Loucy (cell line): Measurements from ENCODE around the gene UBE2G2.

Experiments
- H2AFZ ChIP-seq: fragments of 200-600 bp; sonication (generic); 2 replicates; pipeline ENCODE4 v1.6.0; 2016; ENCODE audit warnings: antibody characterized with exemption, mild to moderate bottlenecking, low read length, moderate library complexity
- H3F3A ChIP-seq: fragments of 200-600 bp; 2 replicates; pipeline ENCODE4 v1.6.0; 2016; ENCODE audit warnings: antibody characterized with exemption, low read depth, mild to moderate bottlenecking
- H3K27me3 ChIP-seq: fragments of 200-600 bp; sonication (generic); 2 replicates; pipeline ENCODE4 v1.6.1; 2014; ENCODE audit warnings: low read length, mild to moderate bottlenecking; ENCODE audit not compliant: insufficient read depth, poor library complexity, severe bottlenecking
- H3K36me3 ChIP-seq: fragments of 200-600 bp; sonication (generic); 2 replicates; pipeline ENCODE4 v1.6.1; 2016; ENCODE audit warnings: low read length; ENCODE audit not compliant: insufficient read depth
- H3K4me1 ChIP-seq: fragments of 200-600 bp; sonication (generic); 2 replicates; pipeline ENCODE4 v1.5.1; 2014; ENCODE audit warnings: low read length, mild to moderate bottlenecking; ENCODE audit not compliant: insufficient read depth, poor library complexity, severe bottlenecking
- H3K4me2 ChIP-seq: fragments of 200-600 bp; sonication (generic); 2 replicates; pipeline ENCODE4 v1.6.0; 2014; ENCODE audit warnings: antibody characterized with exemption, low read length, low read depth, mild to moderate bottlenecking; ENCODE audit not compliant: poor library complexity, severe bottlenecking
- H3K4me3 ChIP-seq: fragments of 200-600 bp; sonication (generic); 2 replicates; pipeline ENCODE4 v1.5.1; 2014; ENCODE audit warnings: low read length, mild to moderate bottlenecking, mixed read lengths; ENCODE audit not compliant: poor library complexity, severe bottlenecking
- H3K79me2 ChIP-seq: fragments of 200-600 bp; sonication (generic); 2 replicates; pipeline ENCODE4 v1.6.1; 2014; ENCODE audit warnings: low read length; ENCODE audit not compliant: insufficient read depth
- H3K9ac ChIP-seq: fragments of 200-600 bp; sonication (generic); 2 replicates; pipeline ENCODE4 v1.6.0; 2014; ENCODE audit warnings: mild to moderate bottlenecking, low read depth, low read length, moderate library complexity; ENCODE audit not compliant: poor library complexity, severe bottlenecking
- H3K9me2 ChIP-seq: fragments of 200-600 bp; sonication (generic); replicated peaks from 2 replicates; pipeline ENCODE4 v1.6.1; 2016; ENCODE audit warnings: low read depth, low read length, mixed read lengths
- H3K9me3 ChIP-seq: fragments of 200-600 bp; sonication (generic); 2 replicates; pipeline ENCODE4 v1.6.1; 2014; ENCODE audit warnings: mild to moderate bottlenecking, antibody characterized with exemption, low read length, low read depth; ENCODE audit not compliant: insufficient read depth
- H4K20me1 ChIP-seq: fragments of 200-600 bp; sonication (generic); 2 replicates; pipeline ENCODE4 v1.6.0; 2014; ENCODE audit warnings: antibody characterized with exemption, low read length, mild to moderate bottlenecking; ENCODE audit not compliant: insufficient read depth, poor library complexity, severe bottlenecking
- EZH2phosphoT487 ChIP-seq: fragments of 200-600 bp; IDR thresholded peaks from 2 replicates; pipeline ENCODE4 v1.6.1; 2018; ENCODE audit warnings: antibody characterized with exemption, mild to moderate bottlenecking, moderate library complexity, borderline replicate concordance
- TF ChIP-seq, protein P1 (sequence below): fragments of 200-600 bp; sonication (generic); conservative IDR thresholded peaks from 2 replicates; pipeline ENCODE4 v1.5.1; 2014; ENCODE audit warnings: mild to moderate bottlenecking, antibody characterized with exemption, low read length

UBE2G2 gene, protein sequence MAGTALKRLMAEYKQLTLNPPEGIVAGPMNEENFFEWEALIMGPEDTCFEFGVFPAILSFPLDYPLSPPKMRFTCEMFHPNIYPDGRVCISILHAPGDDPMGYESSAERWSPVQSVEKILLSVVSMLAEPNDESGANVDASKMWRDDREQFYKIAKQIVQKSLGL

DNA sequence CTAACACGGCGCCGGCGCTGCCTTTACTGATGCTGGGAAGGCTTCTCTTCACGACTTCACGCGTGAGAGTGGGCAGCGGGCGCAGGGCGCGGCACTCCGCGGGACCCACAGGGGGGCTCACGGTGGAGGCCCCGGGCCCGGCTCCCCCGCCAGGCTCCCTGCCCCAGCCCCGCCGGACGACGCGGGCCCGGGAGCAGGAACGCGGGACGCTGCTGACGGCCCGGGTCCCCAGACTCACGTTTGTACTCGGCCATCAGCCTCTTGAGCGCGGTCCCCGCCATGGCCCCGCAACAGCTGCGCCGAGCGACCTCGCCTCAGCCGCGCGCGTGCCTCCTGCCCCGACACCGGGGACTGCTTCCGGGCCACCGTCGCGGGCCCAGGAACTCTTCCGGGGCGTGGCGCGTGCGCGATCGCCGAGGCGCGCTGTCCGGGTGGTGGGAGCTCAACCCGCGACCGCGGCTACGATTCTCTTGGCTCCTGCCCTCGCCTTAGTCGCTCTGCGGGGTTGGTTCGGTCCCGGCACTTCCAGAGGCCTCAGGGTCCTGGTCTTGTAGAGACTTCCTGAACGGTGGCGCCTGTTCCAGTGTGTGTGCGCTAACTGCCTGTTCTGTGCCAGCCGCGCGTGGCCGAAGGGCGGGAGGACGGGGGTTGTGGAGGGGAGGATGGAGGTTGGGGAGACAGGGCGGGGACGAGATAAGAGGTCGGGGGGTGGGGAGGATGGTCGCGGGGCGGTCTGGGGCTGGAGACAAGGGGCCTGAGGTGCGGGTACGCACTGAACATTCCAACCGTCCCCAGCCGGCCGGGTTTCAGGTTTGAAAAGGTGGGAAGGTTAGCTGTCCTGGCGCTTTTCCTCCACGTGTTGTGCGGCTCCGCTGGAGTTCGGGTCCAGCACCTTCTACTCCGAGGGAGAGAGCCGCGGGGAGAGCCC is at the start of gene UBE2G2:
Gene UBE2G2 (minus strand): TSS at position 353 of the 928 bp plus-strand sequence. CDS start 72 bp downstream, at position 281.
- H3K36me3 ChIP-seq = peaks cover 26% of the 10 kb centered on the region; the same call in 1 of the 2 replicates
- H3K27me3 ChIP-seq = no peaks in the 10 kb centered on the region
- H3K9me3 ChIP-seq = no peaks in the 10 kb centered on the region
- peaks cover 4% of the 10 kb centered on the region; the same call in 1 of the 2 replicates for H3F3A ChIP-seq
- peak within 1 kb of the TSS; percentile 94 for H2AFZ ChIP-seq
- peak within 1 kb of the TSS; percentile 89 for H3K4me2 ChIP-seq
- peak within 1 kb of the TSS; percentile 97 for H3K4me3 ChIP-seq
- no peaks in the 10 kb centered on the region for H3K9me2 ChIP-seq
- H3K79me2 ChIP-seq = peaks cover 70% of the 10 kb centered on the region
- peaks cover 22% of the 10 kb centered on the region for H4K20me1 ChIP-seq
- peaks cover 12% of the 10 kb centered on the region for H3K4me1 ChIP-seq
- no peak for TF ChIP-seq EZH2phosphoT487
- TF ChIP-seq, protein P1, sequence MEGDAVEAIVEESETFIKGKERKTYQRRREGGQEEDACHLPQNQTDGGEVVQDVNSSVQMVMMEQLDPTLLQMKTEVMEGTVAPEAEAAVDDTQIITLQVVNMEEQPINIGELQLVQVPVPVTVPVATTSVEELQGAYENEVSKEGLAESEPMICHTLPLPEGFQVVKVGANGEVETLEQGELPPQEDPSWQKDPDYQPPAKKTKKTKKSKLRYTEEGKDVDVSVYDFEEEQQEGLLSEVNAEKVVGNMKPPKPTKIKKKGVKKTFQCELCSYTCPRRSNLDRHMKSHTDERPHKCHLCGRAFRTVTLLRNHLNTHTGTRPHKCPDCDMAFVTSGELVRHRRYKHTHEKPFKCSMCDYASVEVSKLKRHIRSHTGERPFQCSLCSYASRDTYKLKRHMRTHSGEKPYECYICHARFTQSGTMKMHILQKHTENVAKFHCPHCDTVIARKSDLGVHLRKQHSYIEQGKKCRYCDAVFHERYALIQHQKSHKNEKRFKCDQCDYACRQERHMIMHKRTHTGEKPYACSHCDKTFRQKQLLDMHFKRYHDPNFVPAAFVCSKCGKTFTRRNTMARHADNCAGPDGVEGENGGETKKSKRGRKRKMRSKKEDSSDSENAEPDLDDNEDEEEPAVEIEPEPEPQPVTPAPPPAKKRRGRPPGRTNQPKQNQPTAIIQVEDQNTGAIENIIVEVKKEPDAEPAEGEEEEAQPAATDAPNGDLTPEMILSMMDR = no peak
- H3K9ac ChIP-seq = peak within 1 kb of the TSS; percentile 91

GRCh38 chr21:44850905-44851657 is 49.5 kb upstream of the UBE2G2 start:
- Histone ChIP-seq H3K36me3 (peaks cover 73% of the 10 kb centered on the region), H3K79me2 (peaks cover 32% of the 10 kb centered on the region; the same call in 1 of the 2 replicates), H2AFZ (no peak overlapping the region), H3K4me2 (no peak overlapping the region), H3K4me3 (no peak overlapping the region), H3K9me2 (no peaks in the 10 kb centered on the region), H3F3A (no peaks in the 10 kb centered on the region), H4K20me1 (peaks cover 21% of the 10 kb centered on the region), H3K27me3 (no peaks in the 10 kb centered on the region), H3K9me3 (no peaks in the 10 kb centered on the region), H3K9ac (no peak overlapping the region), H3K4me1 (no peaks in the 10 kb centered on the region)
- TF ChIP-seq, protein P1 = no peak
- no peak for TF ChIP-seq EZH2phosphoT487

GRCh38 chr21:44850208-44850800 is 48.7 kb upstream of the UBE2G2 start:
- Histone ChIP-seq H3K4me3 (no peak overlapping the region), H3K4me1 (no peaks in the 10 kb centered on the region), H4K20me1 (peaks cover 19% of the 10 kb centered on the region), H3K9me2 (no peaks in the 10 kb centered on the region), H3K27me3 (no peaks in the 10 kb centered on the region), H3K9me3 (no peaks in the 10 kb centered on the region), H3K9ac (no peak overlapping the region), H3K36me3 (peaks cover 65% of the 10 kb centered on the region), H3F3A (no peaks in the 10 kb centered on the region), H3K79me2 (peaks cover 26% of the 10 kb centered on the region; the same call in 1 of the 2 replicates), H3K4me2 (no peak overlapping the region), H2AFZ (no peak overlapping the region)
- no peak for TF ChIP-seq EZH2phosphoT487
